ENCODE results near the gene VWA5B1.
"Not testable (repeated sequence)": the region's sequence is repeated elsewhere in the genome, so short reads cannot be mapped to it uniquely, and the experiment has no call there.

The VWA5B1 gene

DNA sequence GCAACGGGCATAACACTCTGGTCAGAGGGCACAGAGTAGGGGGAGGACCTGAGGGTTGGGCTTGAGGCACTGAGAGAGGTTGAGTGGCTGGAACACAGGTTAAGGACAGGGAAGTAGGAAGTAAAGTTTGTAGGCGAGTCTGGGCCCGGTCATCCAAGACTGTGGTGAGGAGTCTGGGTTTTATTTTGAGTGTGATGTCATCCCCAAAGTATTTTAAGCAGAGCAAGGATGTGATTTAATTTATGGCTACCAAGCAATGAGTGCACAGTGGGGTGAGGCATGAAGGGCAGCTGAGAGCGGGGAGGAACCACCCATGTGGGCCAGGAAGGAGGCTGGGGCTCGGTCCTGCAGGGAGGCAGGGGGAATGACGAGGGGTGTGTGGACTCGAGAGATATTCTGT is 11.2 kb upstream of the VWA5B1 start:
- ATAC-seq (no peak), DNase-seq (no peak)

DNA sequence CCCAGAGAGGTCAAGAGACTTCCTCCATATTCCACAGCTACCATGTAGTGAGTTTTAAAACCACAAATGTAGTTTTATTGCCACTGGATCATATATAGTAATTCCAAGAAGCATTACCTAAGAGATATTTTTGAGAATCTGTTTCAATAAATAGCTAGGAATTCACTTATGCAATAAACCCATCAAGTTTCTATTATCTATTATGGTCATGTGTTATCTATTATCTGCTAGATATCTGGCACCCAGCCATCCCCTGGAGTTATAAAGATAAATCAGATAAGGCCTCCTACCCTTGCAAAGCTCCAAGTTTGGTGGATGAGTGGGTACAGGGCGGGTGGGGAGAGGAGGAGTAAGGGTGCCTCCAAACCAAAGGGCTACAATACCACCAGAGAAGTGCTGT is 10.3 kb upstream of the VWA5B1 start:
- no peak for ATAC-seq
- no peak for DNase-seq

DNA sequence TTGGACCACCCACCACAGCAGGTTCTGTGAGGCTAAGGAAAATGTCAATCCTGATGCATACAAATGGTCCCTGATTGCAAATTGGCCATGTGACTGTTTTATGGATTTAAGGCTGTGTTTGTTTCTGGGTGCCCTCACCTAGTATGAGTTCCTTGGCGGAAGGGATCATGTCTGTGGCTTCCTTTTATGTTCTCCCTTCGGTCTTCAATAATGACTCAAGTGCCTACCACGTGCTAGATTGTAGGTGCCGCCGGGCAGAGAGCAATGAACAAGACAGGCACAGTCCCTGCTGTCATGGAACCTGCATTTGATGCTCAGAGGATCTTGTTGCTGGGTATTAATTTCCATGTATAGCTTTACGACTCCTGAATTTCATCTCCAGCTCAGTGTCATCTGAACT is 9.8 kb upstream of the VWA5B1 start:
- DNase-seq, result no peak
- no peak for ATAC-seq

DNA sequence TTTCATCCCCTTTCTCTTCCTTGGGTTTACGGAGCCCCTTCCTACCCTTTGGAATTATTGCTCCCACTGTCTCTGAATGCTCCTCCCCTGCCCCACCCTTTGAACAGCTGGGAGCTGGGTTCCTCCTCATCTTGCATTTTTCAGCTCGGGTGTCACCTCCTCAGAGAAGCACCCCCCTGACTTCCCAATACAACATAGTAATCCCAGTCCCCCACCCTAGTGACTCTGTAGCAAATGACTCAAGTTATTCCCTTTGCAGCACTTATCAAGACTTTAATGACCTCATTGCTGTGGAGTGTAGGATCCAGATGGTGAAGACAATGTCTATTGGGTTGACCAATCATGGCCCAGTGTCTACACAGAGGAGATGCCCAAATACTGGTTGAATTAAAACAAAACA is 8.9 kb upstream of the VWA5B1 start:
- ATAC-seq (peak; percentile 19), DNase-seq (no peak)

DNA sequence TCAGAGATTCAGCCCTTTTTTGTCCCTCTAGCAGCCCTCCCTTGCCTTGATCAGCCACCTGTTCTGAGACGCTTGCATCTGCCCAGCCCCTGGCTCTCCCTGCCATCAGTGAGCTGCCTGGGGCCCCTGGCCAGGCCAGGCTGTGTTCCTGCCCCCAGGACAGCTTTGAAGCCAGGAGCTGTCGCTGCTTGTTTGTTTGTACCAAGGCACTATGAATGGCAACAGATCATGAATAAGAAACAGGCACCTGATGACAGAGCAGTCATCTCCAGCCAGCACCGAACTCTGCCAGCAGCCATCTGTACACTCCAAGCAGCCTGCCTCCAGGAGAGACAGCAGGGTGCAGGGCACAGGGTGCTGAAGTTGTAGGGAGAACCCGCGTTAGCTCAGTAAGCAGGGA is 8.1 kb upstream of the VWA5B1 start:
- no peak for ATAC-seq
- DNase-seq, result no peak

DNA sequence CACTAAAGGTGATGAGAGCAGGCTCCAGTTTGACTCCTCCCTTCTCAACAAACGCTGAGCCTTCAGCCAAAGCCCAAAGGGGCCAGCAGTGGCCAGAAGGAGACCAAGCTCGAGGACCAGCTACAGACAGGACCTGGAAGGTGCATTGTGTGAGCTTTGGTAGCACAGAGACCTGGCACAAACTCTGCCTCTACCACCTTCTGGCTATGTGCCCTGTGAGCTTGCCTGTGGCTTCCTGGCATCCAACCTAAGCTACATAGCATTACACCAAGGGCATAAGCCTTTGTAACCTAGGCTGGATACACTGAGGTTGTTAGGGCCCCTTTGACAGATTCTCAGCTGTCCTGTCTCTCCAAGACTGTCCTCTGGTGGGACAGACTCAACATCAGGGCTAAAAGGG is 6.6 kb upstream of the VWA5B1 start:
- no peak for ATAC-seq
- DNase-seq, result no peak

DNA sequence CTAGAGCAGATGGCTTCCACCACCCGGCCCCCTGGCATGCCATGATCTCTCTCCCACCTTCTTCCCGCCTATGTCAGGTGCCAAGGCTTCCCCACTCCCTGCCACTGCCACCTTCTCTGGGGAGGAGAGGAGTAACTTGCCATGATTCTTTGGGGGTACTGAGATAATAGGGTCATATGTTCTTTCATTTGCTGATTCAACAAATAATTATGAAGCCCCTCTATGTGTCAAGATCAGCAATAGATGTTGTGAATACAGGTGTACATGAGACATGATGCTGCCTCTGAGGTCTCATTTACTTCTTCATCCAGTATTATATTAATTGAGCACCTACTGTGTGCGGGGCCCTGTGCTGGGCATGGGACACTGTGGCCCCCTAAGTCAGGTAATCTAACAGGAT is 6.0 kb upstream of the VWA5B1 start:
- ATAC-seq (no peak), DNase-seq (no peak)

DNA sequence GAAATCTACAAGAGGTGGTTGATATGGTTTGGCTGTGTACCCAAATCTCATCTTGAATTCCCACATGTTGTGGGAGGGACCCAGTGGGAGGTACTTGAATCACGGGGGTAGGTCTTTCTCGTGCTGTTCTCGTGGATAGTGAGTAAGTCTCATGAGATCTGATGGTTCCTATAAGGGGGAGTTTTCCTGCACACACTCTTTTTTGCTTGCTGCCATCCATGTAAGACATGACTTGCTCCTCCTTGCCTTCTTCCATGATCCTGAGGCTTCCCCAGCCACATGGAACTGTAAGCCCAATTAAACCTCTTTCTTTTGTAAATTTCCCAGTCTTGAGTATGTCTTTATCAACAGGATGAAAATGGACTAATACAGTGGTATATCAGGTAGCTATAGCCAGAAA is 5.2 kb upstream of the VWA5B1 start:
- DNase-seq, result no peak
- no peak for ATAC-seq

DNA sequence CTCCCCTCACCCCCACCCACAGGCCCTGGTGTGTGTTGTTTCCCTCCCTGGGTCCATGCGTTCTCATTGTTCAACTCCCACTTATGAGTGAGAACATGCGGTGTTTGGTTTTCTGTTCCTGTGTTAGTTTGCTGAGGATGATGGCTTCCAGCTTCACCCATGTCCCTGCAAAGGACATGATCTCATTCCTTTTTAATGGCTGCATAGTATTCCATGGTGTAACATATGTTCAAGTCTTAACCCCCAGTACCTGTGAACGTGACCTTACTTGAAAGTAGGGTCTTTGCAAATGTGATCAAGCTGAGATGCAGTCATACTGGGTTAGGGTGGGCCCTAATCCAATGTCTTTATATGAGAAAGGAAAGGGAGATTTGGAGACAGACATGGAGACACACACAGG is 3.0 kb upstream of the VWA5B1 start:
- not testable (repeated sequence) for DNase-seq, ATAC-seq

DNA sequence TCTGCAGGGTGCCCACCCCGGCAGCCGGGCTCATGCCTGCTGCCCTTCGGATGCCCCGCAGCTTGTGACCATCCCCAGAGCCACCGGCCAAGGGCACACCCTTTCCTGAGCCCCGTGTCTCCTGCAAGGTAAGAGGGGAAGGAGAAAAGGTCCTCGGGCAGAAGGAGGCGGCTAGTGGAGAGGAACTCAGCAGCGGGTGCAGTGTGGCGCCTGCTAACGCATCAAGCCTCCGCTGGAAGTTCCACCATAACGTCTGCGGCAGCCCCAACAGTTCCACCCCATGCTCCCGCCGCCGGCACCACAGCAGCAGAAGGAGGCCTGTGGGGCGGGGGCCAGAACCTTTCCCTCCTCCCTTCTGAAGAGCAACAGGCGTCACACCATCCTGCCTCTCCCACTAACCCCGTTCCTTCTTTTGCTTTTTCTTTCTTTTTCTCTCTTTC is 990 bp downstream of the VWA5B1 start:
- DNase-seq (peak; percentile 5), ATAC-seq (no peak)

DNA sequence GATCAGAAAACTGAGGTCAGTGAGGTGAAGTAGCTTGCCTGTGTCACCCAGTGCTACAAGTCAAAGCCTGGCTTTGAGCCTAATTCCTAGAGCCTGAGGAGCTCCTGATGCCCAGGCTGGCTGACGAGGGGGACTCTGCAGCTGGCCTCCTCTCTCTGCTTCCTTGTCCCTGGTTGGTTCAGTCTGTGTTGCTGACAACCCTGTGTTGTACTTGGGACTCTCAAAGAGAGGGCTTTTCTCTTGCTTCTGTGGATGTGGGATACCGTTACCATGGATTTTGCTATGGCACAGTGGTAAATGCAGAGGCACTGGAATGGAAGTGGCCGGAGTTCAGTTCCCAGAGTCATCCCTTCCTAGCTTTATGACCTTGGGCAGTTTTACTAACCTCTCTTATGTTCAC is 8.0 kb downstream of the VWA5B1 start:
- no peak for DNase-seq
- ATAC-seq, result no peak

DNA sequence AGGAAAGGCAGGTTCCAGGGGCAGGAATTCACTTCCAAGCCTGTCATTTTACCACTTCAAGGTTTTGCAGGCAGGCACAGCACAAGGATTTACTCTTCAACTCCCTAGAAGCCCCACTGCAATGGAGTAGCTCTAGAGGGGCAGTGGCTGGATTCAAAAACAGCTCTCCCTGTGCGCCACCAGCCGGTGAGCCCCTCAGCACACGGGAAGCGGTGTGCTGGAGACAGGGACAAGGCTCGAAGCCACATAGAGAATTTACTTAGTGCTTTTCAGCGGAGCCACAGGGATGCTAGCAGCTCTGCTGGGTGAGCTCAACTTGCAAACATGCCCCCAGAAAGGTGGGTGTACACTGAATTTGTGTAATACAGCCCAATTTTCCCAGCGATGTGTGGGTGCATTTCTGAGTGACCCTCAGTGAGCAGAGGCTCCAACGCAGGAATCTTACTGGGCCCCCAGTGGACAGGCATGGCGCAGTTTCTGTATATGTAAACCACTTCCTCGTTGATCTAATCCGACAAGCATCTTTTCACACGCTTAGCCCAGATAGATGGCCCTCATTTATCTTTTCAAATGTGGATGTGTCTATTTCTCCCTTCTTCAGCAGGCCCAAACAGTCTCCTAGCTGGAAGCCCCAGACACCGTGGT is 10.9 kb downstream of the VWA5B1 start:
- DNase-seq, result no peak
- no peak for ATAC-seq

DNA sequence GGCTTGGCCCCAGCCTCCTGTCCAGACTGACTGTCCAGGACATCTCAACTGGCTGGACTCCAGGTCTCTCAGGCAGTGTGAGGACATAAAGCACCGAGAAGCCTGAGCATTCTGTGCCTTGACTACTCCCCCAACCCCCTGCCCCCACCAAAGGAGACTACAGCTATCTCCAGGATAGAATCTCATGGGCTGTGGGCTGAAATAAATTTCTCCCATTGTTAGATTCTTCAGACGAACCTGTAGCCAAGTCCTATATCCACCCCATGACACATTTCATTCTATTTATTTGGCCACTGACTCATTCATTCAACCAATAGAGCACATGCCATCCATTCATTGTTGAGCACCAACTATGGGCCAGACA is 11.4 kb downstream of the VWA5B1 start:
- ATAC-seq, result no peak

DNA sequence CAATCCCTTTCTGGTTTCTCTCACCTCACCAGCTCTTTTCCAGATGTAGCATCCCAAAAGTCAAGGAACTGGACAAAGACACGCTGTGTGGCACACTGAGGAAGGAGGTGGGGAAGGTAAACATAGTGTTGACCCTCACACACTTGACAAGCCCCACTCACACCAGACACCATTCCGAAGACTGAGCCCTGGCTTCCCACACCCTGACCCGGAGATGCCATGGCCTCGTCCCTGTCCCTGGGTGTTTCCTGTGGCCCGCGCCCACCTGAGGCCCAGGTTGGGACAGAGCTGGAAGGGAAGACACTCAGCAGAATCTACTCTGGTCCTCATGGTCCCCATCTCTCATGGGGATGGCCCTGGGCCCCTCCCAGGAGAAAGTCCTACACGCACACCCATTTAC is 16.4 kb downstream of the VWA5B1 start:
- ATAC-seq (no peak), DNase-seq (no peak)

More for the DNA sequence above, 11.4 kb downstream of the VWA5B1 start:
- no peak for DNase-seq

DNA sequence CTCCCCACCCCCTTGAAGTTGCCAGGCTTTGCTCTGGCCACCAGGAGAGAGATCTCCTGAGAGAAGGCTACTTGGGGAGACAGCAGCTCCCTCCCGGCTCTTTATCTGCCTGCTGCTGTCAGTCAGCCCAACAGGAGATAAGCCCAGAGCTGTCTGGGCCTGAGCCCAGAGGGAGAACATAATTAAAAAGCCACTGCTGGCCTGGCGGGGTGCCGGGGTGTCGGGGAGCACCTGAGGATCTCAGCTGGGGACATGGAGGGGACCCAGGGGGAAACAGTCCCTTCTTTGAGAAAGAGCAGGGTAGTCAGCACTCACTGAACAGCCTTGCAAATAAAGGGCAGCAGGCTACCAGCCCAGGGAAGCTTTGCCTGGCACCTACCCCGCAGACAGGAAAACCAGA is 17.9 kb downstream of the VWA5B1 start:
- DNase-seq (no peak), ATAC-seq (no peak)

DNA sequence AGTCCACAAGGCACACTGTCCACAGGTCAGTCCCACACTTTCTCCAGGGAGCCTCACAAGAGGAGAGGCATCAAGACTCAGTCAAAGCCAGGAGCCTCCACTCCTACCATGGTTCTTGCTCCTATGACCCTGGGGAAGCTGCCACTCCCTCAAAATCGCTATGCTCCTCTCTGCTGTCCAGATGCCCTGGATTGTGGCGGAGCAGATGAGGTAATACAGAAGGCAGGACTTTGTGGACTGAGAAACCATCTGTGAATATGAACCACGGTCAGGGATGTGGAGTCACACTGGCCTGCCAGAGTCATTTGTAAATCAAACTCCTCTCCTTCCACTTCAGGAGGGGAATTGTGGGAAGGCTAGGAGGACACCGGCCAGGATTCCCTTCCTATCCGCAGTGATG is 20.6 kb downstream of the VWA5B1 start:
- no peak for DNase-seq
- ATAC-seq, result no peak

DNA sequence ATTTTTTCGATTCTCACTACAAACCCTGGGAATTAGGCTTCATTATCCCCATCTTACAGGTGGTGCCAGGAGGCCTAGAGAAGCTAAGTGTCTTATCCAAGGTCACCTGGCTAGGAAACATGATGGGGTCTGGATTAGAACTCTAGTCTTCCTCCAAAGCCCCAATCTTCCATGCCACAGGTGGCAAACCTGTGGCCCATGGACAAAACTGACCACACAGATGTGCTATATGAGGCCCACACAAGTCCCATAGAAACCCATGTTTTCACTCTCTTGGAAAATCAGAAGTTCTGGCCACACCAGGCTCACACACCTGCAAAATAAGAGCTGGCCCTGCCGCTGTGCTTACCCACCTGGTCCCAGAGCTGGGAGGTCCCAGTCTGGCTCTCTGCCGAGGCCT is 21.6 kb downstream of the VWA5B1 start:
- ATAC-seq, result no peak
- DNase-seq, result no peak

DNA sequence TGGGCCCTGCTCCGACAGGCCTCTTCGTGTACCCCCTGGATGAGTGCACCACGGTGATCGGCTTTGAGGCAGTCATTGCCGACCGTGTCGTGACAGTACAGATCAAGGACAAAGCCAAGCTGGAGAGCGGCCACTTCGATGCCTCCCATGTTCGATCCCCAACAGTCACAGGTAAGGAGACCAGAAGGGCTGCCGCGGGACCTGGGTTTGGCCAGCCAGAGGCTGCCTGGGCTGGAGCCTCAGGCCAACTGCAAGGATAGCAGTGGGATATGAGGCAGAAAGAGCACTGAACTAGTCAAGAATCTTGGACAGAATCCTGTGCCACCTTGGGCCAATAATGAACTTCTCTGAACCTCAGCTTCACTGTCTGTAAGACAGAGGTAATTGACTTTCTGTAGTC is 22.1 kb downstream of the VWA5B1 start:
- no peak for ATAC-seq

DNA sequence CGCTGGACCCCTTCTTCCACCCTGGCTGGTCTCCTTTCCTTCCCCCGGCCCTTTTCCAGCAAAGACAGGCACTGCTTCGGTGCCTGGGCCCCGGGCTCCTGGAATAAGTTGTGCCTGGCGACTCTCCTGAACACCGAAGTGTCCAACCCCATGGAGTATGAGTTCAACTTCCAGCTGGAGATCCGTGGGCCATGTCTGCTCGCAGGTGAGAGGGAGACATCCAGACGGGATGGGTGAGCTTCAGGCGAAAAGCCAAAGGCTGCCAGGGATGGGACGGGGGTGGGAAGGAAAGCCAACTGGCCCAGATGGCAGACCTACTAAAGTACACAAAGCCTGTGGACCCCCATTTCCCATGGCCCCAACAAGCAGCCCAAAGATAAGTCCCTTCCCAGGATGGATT is 26.8 kb downstream of the VWA5B1 start:
- ATAC-seq, result no peak
- no peak for DNase-seq

More for the DNA sequence above, 22.1 kb downstream of the VWA5B1 start:
- no peak for DNase-seq

DNA sequence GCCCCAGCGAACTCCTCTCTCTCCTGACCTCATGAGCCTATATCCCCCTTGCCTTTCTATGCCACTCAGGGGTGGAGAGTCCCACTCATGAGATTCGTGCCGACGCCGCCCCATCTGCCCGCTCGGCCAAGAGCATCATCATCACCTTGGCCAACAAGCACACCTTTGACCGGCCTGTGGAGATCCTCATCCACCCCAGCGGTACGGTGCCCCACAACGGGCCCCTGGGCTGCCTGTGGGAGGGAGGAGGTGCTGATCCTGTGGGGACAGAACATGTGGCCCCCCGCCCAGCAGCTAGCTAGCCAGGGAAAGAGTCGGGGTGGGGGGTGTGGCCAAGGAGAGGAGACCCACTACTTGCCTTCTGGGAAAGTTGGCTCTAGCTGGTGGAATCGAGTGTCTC is 27.8 kb downstream of the VWA5B1 start:
- no peak for ATAC-seq

DNA sequence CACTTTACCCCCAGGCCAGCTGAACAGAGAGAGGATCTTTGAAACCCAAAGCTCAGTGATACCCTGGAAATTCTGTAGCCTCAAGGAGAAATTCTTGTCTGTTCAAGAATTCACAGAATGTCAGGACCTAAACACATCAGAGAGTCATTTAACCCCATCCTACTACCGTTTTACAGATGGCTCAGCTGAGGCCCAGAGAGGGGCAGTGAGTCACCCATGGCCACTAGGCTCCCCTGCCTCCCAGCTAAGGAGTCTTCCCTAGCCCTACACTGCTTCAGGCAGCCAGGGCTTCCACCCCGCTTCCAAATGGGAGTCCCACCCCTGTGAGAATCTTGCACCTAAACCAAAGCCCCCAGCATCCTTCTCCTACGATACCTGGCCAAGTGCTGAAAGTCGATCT is 28.3 kb downstream of the VWA5B1 start:
- DNase-seq (no peak), ATAC-seq (no peak)

More for the DNA sequence above, 27.8 kb downstream of the VWA5B1 start:
- no peak for DNase-seq

DNA sequence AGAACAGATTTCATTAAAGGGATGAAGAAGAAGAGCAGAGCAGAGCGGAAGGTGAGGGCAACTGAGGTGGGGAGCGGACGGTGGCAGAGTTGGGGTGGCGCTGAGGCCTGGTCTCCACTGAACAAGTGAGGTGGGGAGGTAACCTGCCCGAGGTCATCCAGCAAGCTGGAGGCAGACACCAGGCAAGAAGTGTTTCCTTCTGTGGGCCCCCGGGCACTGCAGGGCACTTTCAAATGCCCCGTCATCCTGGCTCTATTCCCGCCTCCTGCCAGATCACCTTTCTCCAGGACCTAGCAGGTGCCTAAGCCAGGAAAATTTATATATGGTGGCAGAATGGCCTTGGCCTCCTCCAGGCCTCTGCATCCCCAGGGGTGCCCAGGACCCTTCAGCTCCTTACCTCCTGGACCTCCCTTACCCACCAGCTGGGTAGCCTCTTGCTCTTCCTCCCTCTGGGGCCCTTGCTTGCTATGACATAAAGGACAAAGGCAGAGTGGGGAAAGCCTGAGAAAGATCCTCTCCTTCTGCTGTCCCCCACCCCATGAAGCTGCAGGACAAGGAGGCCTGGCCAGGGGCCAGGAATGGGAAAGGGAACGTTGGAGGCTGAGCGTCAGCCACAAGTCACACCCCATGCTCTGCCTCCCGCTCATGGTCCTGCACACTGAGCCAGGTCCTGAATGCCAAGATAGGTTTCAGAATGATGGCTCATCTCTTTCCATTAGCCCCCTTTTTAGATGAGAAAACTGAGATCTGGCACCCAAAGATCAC is 29.0 kb downstream of the VWA5B1 start:
- DNase-seq (no peak), ATAC-seq (no peak)

DNA sequence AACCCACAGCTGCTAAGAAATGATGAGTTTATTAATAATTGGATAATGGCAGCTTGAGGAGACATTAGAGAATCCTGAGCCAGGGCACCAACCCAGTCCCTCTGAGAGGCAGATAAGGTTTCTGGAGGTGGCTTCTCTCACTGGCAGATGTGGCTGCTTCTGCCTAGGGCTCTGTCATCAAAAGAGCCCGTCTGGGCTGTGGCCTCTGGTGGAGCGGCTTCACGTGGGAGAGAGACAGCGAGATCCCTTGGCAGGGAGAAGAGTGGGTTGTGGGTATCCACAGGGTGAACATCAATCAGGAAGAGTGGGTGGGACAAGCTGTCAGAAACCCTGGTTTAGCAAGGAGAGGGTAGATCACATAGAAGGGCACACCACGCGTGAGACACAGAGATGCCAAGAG is 30.0 kb downstream of the VWA5B1 start:
- ATAC-seq, result no peak

DNA sequence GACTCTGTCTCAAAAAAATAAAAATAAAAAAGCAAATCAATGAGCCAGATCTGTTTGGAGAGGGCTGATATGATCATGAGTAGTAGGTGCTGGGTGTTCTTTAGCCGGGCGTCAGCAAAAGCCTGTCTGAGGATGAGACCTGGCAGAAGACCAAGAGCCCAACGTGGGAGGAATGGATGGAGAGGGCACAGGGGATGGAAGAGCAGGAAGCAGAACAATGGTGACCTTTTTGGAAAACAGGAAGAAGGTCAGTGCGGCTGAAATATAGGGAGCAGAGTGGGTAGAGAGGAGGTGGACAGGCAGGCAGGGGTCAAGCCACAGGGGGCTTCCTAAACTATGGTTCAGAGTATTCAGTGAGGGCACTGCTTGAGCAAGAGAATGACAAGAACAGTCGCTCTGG is 30.9 kb downstream of the VWA5B1 start:
- ATAC-seq (no peak), DNase-seq (no peak)

More for the DNA sequence above, 30.0 kb downstream of the VWA5B1 start:
- no peak for DNase-seq
